HCEC 1CT (cell line): ENCODE data around the gene ADD3.

Experiments used
- DNase-seq: peaks from one replicate; pipeline ENCODE4 v3.0.0-alpha.2; 2017

Gene ADD3

GRCh38 chr10:110007161-110007700 is 553 bp upstream of the ADD3 start:
- DNase-seq: peak; percentile 44

GRCh38 chr10:110008518-110009339 is 945 bp downstream of the ADD3 start:
- no peak for DNase-seq

GRCh38 chr10:110009736-110010475 is 2.1 kb downstream of the ADD3 start:
- DNase-seq: no peak

- no peak for DNase-seq
Observed at GRCh38 chr10:110010486-110011378, 2.9 kb downstream of the ADD3 start.

GRCh38 chr10:110011681-110012080 is 3.9 kb downstream of the ADD3 start:
- no peak for DNase-seq

GRCh38 chr10:110013630-110014293 is 6.0 kb downstream of the ADD3 start:
- DNase-seq: no peak

GRCh38 chr10:110016039-110016438 is 8.3 kb downstream of the ADD3 start:
- no peak for DNase-seq

- DNase-seq: no peak
Observed at GRCh38 chr10:110017052-110017451, 9.3 kb downstream of the ADD3 start.

GRCh38 chr10:110017907-110018306 is 10.1 kb downstream of the ADD3 start:
- DNase-seq: no peak

GRCh38 chr10:110020265-110020664 is 12.5 kb downstream of the ADD3 start:
- DNase-seq: no peak

GRCh38 chr10:110022716-110023504 is 15.1 kb downstream of the ADD3 start:
- no peak for DNase-seq

GRCh38 chr10:110023785-110024465 is 16.1 kb downstream of the ADD3 start:
- no peak for DNase-seq

GRCh38 chr10:110029450-110029849 is 21.7 kb downstream of the ADD3 start:
- no peak for DNase-seq

GRCh38 chr10:110032801-110033700 is 25.3 kb downstream of the ADD3 start:
- DNase-seq: no peak

GRCh38 chr10:110033701-110034235 is 26.0 kb downstream of the ADD3 start:
- no peak for DNase-seq

GRCh38 chr10:110034596-110034995 is 26.8 kb downstream of the ADD3 start:
- peak; percentile 55 for DNase-seq

GRCh38 chr10:110035070-110035921 is 27.5 kb downstream of the ADD3 start:
- DNase-seq: no peak

GRCh38 chr10:110036640-110037039 is 28.9 kb downstream of the ADD3 start:
- no peak for DNase-seq
